ENCODE data around the gene CCDC150. TPM values are rescaled to one million over a fixed set of nuclear protein-coding genes. Genes with fewer than 3 reads are reported as not detected.
"Not testable (repeated sequence)": the region's sequence is repeated elsewhere in the genome, so short reads cannot be mapped to it uniquely, and the experiment has no call there.

CCDC150 gene
- total RNA-seq (2014; rRNA removed; shearing (Covaris generic)), result 0.69 and 2.1 TPM in 2 replicates
- 0.83 and 7.8 TPM in 2 replicates for polyA plus RNA-seq (2015; cell fraction: cytosol; rRNA removed)
- polyA plus RNA-seq (2015; cell fraction: nucleus; rRNA removed), result 44.9 and 58.9 TPM in 2 replicates

GRCh38 chr2:196639180-196640030, at the start of gene CCDC150:
CCDC150 (plus strand) TSS chr2:196639715; CDS start chr2:196639767, 52 bp downstream.
- DNase-seq (ENCODE audit: low read depth, low spot score), result peak; percentile 93
- in situ Hi-C loops (cut with HindIII; ENCODE audit: low pct_unique_long_range_greater_than_20kb, low sequenced_read_pairs), result no loop called here

- in situ Hi-C loops (cut with HindIII; ENCODE audit: low pct_unique_long_range_greater_than_20kb, low sequenced_read_pairs), result no loop called here
- no peak for DNase-seq (ENCODE audit: low read depth, low spot score)
Measured at GRCh38 chr2:196590286-196590685, 49.2 kb upstream of the CCDC150 start.

GRCh38 chr2:196591004-196591403, 48.5 kb upstream of the CCDC150 start:
- in situ Hi-C loops (cut with HindIII; ENCODE audit: low pct_unique_long_range_greater_than_20kb, low sequenced_read_pairs), result no loop called here
- DNase-seq (ENCODE audit: low read depth, low spot score), result no peak

- in situ Hi-C loops (cut with HindIII; ENCODE audit: low pct_unique_long_range_greater_than_20kb, low sequenced_read_pairs), result no loop called here
- no peak for DNase-seq (ENCODE audit: low read depth, low spot score)
Measured at GRCh38 chr2:196591621-196592022, 47.9 kb upstream of the CCDC150 start.

GRCh38 chr2:196592331-196592910, 47.1 kb upstream of the CCDC150 start:
- DNase-seq (ENCODE audit: low read depth, low spot score), result peak; percentile 10
- in situ Hi-C loops (cut with HindIII; ENCODE audit: low pct_unique_long_range_greater_than_20kb, low sequenced_read_pairs), result no loop called here

GRCh38 chr2:196592911-196593881, 46.3 kb upstream of the CCDC150 start, which contains the start of gene HECW2:
HECW2 (minus strand) TSS chr2:196593554.
- in situ Hi-C loops (cut with HindIII; ENCODE audit: low pct_unique_long_range_greater_than_20kb, low sequenced_read_pairs), result no loop called here
- peak; percentile 22 for DNase-seq (ENCODE audit: low read depth, low spot score)

- no peak for DNase-seq (ENCODE audit: low read depth, low spot score)
- in situ Hi-C loops (cut with HindIII; ENCODE audit: low pct_unique_long_range_greater_than_20kb, low sequenced_read_pairs), result no loop called here
Measured at GRCh38 chr2:196594158-196594557, 45.4 kb upstream of the CCDC150 start.

GRCh38 chr2:196597531-196597930, 42.0 kb upstream of the CCDC150 start:
- in situ Hi-C loops (cut with HindIII; ENCODE audit: low pct_unique_long_range_greater_than_20kb, low sequenced_read_pairs), result no loop called here
- DNase-seq (ENCODE audit: low read depth, low spot score), result no peak

GRCh38 chr2:196598412-196598811, 41.1 kb upstream of the CCDC150 start:
- no peak for DNase-seq (ENCODE audit: low read depth, low spot score)
- in situ Hi-C loops (cut with HindIII; ENCODE audit: low pct_unique_long_range_greater_than_20kb, low sequenced_read_pairs), result no loop called here

GRCh38 chr2:196598846-196599245, 40.7 kb upstream of the CCDC150 start:
- no peak for DNase-seq (ENCODE audit: low read depth, low spot score)
- in situ Hi-C loops (cut with HindIII; ENCODE audit: low pct_unique_long_range_greater_than_20kb, low sequenced_read_pairs), result no loop called here

GRCh38 chr2:196601430-196602306, 37.8 kb upstream of the CCDC150 start:
- no peak for DNase-seq (ENCODE audit: low read depth, low spot score)
- in situ Hi-C loops (cut with HindIII; ENCODE audit: low pct_unique_long_range_greater_than_20kb, low sequenced_read_pairs), result no loop called here

GRCh38 chr2:196604196-196604595, 35.3 kb upstream of the CCDC150 start:
- no peak for DNase-seq (ENCODE audit: low read depth, low spot score)
- in situ Hi-C loops (cut with HindIII; ENCODE audit: low pct_unique_long_range_greater_than_20kb, low sequenced_read_pairs), result no loop called here

GRCh38 chr2:196606516-196606915, 33.0 kb upstream of the CCDC150 start:
- no peak for DNase-seq (ENCODE audit: low read depth, low spot score)
- in situ Hi-C loops (cut with HindIII; ENCODE audit: low pct_unique_long_range_greater_than_20kb, low sequenced_read_pairs), result no loop called here

GRCh38 chr2:196607073-196607472, 32.4 kb upstream of the CCDC150 start:
- in situ Hi-C loops (cut with HindIII; ENCODE audit: low pct_unique_long_range_greater_than_20kb, low sequenced_read_pairs), result no loop called here
- DNase-seq (ENCODE audit: low read depth, low spot score), result no peak

- not testable (repeated sequence) for DNase-seq (ENCODE audit: low read depth, low spot score)
Measured at GRCh38 chr2:196607896-196608295, 31.6 kb upstream of the CCDC150 start.

GRCh38 chr2:196609806-196610205, 29.7 kb upstream of the CCDC150 start:
- in situ Hi-C loops (cut with HindIII; ENCODE audit: low pct_unique_long_range_greater_than_20kb, low sequenced_read_pairs), result no loop called here
- DNase-seq (ENCODE audit: low read depth, low spot score), result no peak

More at GRCh38 chr2:196607896-196608295, 31.6 kb upstream of the CCDC150 start:
- in situ Hi-C loops (cut with HindIII; ENCODE audit: low pct_unique_long_range_greater_than_20kb, low sequenced_read_pairs), result not testable (repeated sequence)

GRCh38 chr2:196610796-196611195, 28.7 kb upstream of the CCDC150 start:
- no peak for DNase-seq (ENCODE audit: low read depth, low spot score)
- in situ Hi-C loops (cut with HindIII; ENCODE audit: low pct_unique_long_range_greater_than_20kb, low sequenced_read_pairs), result no loop called here
